Vagina (tissue), 2 donors: ENCODE results near the gene VAV3.

ENCODE experiments used
- POLR2A ChIP-seq, 2 donors: fragments of 450-650 bp; IDR thresholded peaks; one replicate each; pipeline ENCODE4 v1.6.1; 2017; ENCODE audit warnings: antibody characterized with exemption in 2 of 2, mild to moderate bottlenecking in 2 of 2, moderate library complexity in 2 of 2
- POLR2AphosphoS5 ChIP-seq, 2 donors: sonication (generic); formaldehyde crosslinking; IDR thresholded peaks; one replicate each; pipeline ENCODE4 v1.9.0; 2017; ENCODE audit warnings: antibody characterized with exemption in 2 of 2, mild to moderate bottlenecking in 2 of 2, low read depth in 1 of 2; ENCODE audit not compliant: insufficient read depth in 1 of 2
- TF ChIP-seq, protein P1 (sequence below), 3 experiments: fragments of 450-650 bp in 2 of 3; fragments of 200-600 bp in 1 of 3; sonication (generic) in 1 of 3; IDR thresholded peaks; one replicate each; pipeline ENCODE4 v1.5.1; 2017 to 2019; ENCODE audit warnings: antibody characterized with exemption in 3 of 3, mild to moderate bottlenecking in 2 of 3, moderate library complexity in 2 of 3

DNA sequence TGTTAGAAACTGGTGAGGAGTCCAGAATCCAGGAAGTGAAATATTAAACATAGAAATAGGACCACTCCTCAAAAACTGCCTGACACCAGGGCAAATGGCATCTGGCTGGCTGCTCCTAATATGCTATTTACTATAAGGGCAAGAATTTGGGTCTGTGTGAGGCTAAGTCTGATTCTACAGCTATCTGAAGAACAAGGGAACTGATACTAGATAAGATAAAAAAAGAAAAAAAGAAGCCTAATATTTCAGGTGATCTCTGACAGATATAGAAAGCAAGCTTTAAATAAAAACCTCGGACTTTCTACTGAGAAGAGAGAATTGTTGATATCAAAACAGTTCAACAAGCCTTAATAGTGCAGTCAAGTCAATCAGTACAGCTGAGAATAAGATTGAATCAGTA is 42.1 kb upstream of the VAV3 start:
- TF ChIP-seq, protein P1, sequence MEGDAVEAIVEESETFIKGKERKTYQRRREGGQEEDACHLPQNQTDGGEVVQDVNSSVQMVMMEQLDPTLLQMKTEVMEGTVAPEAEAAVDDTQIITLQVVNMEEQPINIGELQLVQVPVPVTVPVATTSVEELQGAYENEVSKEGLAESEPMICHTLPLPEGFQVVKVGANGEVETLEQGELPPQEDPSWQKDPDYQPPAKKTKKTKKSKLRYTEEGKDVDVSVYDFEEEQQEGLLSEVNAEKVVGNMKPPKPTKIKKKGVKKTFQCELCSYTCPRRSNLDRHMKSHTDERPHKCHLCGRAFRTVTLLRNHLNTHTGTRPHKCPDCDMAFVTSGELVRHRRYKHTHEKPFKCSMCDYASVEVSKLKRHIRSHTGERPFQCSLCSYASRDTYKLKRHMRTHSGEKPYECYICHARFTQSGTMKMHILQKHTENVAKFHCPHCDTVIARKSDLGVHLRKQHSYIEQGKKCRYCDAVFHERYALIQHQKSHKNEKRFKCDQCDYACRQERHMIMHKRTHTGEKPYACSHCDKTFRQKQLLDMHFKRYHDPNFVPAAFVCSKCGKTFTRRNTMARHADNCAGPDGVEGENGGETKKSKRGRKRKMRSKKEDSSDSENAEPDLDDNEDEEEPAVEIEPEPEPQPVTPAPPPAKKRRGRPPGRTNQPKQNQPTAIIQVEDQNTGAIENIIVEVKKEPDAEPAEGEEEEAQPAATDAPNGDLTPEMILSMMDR (IDR thresholded peaks at IDR 0.05), result no peak
- TF ChIP-seq POLR2A (IDR thresholded peaks at IDR 0.05), result no peak
- TF ChIP-seq POLR2AphosphoS5 (IDR thresholded peaks at IDR 0.05; ENCODE audit: insufficient read depth in 1 of 2, low read depth in 1 of 2), result no peak
